Ectodermal cell (in vitro differentiated cells): ENCODE measurements around the gene ATL1.

Source experiments
- H3K27ac ChIP-seq: 2 replicates; pipeline ENCODE4 v1.7.0; 2013; ENCODE audit warnings: mild to moderate bottlenecking, low read depth, low read length; ENCODE audit not compliant: insufficient read depth, poor library complexity, severe bottlenecking
- H3K27me3 ChIP-seq: 2 replicates; pipeline ENCODE4 v1.7.0; 2013; ENCODE audit warnings: mild to moderate bottlenecking, low read length; ENCODE audit not compliant: insufficient read depth, control insufficient read depth, poor library complexity, severe bottlenecking
- H3K36me3 ChIP-seq: one replicate; pipeline ENCODE4 v1.7.0; 2013; ENCODE audit warnings: low read length; ENCODE audit not compliant: control insufficient read depth, insufficient read depth
- H3K4me1 ChIP-seq: one replicate; pipeline ENCODE4 v1.7.0; 2013; ENCODE audit warnings: low read length; ENCODE audit not compliant: control insufficient read depth, insufficient read depth
- H3K4me3 ChIP-seq: 2 replicates; pipeline ENCODE4 v1.7.0; 2013; ENCODE audit warnings: low read depth, low read length, control low read depth; ENCODE audit not compliant: insufficient read depth
- H3K9me3 ChIP-seq: 2 replicates; pipeline ENCODE4 v1.7.0; 2013; ENCODE audit warnings: mild to moderate bottlenecking, low read length, moderate library complexity; ENCODE audit not compliant: control insufficient read depth

Gene ATL1

GRCh38 chr14:50679674-50680073 lies 119.7 kb downstream of the ATL1 start:
- H3K27ac ChIP-seq, result no peak overlapping the region
- H3K27me3 ChIP-seq, result no peaks in the 10 kb centered on the region
- H3K36me3 ChIP-seq, result no peaks in the 10 kb centered on the region
- H3K9me3 ChIP-seq, result no peaks in the 10 kb centered on the region
- H3K4me3 ChIP-seq, result no peak overlapping the region
- H3K4me1 ChIP-seq, result no peaks in the 10 kb centered on the region
